ENCODE data around the gene RAB5IF.

DNA sequence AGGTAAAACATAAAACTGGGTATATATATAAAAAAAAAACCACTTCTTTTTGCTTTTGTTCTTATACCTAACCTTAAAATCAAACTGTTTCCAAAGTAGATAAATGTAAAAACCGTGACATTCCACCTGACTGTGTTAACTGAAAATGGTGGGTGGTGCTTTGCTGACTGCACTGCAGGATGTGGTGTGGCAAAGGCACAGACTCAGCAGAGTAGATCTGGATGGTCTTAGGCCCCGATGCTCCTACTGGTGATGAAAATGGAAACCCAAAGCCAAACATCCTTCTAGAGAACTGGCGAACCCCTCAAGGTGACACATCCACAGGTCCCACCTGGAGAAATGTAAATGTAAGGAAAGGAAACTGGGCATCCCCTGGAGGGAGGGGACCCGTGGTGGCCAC lies 23.3 kb upstream of the RAB5IF start:
- TF ChIP-seq CTCF (conservative IDR thresholded peaks at IDR 0.05; ENCODE audit: low read depth, low read length) (no peak), EZH2 (IDR thresholded peaks at IDR 0.05; ENCODE audit: borderline replicate concordance, low read depth, low read length, poor library complexity, severe bottlenecking) (no peak)

Measured in A673 (cell line).